NCI-H345 treated with DMSO at 0.1 percent for 48 hours (cell line): ENCODE results near the gene MMP25.

ENCODE experiments used
- DNase-seq: peaks from one replicate; lab custom pipeline; 2025; ENCODE audit not compliant: unreplicated experiment; lab: John Stamatoyannopoulos, UW

Gene MMP25, protein sequence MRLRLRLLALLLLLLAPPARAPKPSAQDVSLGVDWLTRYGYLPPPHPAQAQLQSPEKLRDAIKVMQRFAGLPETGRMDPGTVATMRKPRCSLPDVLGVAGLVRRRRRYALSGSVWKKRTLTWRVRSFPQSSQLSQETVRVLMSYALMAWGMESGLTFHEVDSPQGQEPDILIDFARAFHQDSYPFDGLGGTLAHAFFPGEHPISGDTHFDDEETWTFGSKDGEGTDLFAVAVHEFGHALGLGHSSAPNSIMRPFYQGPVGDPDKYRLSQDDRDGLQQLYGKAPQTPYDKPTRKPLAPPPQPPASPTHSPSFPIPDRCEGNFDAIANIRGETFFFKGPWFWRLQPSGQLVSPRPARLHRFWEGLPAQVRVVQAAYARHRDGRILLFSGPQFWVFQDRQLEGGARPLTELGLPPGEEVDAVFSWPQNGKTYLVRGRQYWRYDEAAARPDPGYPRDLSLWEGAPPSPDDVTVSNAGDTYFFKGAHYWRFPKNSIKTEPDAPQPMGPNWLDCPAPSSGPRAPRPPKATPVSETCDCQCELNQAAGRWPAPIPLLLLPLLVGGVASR

GRCh38 chr16:3045758-3046640 is at the start of gene MMP25:
MMP25 (plus strand) TSS chr16:3046561; CDS start chr16:3046918, 357 bp downstream.
- DNase-seq, result no peak

DNA sequence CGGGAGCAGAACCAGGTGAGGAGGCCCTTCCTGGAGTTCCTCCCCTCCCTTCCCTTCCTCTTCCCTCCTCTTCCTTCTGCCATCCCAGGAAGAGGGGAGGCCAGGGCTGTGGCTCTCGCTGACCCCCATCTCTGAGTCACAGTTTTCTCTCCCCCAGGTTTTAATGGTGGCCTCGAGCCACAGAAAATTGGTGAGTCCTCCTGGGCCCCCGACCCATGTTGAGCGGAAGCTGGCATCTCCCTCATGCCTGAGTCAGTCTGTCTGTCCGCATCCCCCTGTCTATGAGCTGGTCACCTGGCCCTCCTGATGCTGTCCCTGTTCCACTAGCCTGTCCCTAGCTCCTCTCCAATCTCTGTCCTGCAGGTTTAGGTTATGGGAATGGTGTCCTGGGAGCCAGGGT is 46.4 kb upstream of the MMP25 start:
- no peak for DNase-seq

GRCh38 chr16:3000540-3000939 is 45.8 kb upstream of the MMP25 start:
- DNase-seq, result no peak

DNA sequence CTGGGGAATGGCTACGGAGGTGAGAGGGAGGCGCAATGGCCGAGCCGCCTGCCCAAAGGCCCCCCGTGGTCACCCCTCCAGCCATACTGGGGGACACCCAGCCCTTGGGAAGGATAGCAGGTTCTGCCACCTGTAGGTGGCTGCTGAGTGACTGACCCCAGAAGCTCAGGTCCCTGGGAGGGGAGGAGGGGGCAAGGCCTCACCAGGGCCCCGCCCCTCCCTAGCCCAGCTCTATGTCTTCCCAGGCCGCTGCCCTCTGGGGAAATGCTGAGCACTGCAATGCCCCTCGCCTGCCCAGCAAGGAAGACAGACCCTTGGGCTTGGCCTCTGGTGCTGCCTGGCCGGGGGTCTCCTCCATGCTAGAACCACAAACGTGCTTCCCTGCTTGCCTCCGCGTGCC is 45.0 kb upstream of the MMP25 start:
- no peak for DNase-seq

DNA sequence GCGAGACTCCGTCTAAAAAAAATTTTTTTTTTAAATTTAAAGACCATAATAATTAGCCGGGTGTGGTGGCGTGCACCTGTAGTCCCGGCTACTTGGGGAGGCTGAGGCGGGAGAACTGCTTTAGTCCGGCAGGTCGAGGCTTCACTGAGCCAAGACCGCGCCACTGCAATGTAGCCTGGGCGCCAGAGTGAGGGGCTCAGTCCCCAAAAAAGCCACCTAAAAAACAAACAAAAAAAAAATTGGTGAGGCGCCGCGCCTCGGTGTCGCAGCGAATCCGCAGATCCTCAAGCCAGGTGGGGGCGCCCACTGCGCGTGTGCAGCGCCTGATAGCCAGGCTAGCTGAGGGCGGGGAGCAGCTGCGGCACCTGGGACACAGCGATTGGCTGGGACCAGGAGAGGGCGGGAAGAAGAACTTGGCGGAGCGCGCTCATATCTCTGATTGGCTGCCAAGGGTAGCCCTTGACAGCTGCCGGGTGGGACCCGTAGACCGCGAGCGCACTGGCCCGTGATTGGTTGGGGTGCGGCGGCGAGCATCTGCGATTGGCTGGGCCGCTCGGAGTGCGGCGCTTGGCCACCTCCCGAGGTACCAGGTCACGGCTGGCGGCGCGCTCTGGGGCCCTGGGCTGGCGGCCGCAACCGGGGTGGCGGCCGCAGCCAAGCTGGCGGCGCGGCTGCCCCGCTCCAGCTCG is 42.6 kb upstream of the MMP25 start:
- peak; percentile 98 for DNase-seq

GRCh38 chr16:3004319-3004718 is 42.0 kb upstream of the MMP25 start:
- DNase-seq, result no peak

- no peak for DNase-seq
Observed at GRCh38 chr16:3004781-3005284, 41.5 kb upstream of the MMP25 start.

GRCh38 chr16:3007059-3007956 is 39.1 kb upstream of the MMP25 start:
- no peak for DNase-seq

DNA sequence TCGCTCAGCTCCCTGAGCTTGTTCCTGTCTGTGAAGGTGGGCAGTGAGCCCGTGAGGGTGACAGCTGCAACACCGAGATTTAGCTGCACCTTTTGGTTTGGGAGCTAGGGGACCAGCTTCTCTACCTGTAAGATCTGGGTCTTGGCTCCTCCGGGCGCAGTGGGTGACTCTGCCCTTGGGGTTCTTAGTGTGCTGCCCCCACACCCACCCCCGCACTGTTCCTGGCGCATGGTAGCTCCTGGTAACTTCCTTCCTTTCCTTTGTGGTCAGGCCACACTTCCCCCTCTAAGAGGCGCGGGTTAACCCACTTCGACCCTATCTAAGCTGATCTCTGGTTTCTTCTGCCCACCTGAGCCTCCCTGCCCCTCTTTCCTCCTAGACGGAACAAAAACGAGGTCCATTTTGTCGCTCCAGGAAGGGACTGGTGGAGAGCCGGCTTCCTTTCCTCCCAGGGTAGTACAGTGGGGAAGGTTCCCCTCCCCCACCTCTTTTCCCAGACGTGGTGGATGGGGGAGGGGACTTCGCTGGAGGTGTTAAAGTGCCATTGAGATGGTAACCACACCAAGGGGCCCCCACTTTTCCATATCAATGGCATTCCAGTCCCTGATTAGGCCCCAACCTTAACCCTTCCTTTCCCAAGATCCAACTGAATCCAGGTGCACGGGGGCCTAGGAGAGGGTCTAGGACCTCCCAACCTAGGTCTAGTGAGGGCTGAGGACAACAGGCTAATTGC is 38.2 kb upstream of the MMP25 start:
- no peak for DNase-seq

DNA sequence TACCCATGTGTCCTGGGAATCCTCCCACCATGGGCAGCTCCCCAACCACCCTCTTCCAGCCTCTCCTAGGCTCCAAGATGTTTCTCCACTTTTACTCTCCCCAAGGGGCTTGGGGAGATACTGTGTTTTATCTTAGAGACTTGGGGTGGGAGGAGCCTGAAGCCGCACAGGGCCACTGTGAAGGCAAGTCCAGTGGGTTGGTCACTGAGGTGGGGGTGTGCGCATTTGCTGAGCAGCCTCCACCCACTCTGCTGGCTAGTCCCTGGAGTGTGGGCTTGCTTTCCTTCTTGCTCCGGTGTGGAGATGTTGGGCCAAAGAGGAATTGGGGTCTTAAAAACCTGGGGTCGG is 37.7 kb upstream of the MMP25 start:
- DNase-seq, result no peak

DNA sequence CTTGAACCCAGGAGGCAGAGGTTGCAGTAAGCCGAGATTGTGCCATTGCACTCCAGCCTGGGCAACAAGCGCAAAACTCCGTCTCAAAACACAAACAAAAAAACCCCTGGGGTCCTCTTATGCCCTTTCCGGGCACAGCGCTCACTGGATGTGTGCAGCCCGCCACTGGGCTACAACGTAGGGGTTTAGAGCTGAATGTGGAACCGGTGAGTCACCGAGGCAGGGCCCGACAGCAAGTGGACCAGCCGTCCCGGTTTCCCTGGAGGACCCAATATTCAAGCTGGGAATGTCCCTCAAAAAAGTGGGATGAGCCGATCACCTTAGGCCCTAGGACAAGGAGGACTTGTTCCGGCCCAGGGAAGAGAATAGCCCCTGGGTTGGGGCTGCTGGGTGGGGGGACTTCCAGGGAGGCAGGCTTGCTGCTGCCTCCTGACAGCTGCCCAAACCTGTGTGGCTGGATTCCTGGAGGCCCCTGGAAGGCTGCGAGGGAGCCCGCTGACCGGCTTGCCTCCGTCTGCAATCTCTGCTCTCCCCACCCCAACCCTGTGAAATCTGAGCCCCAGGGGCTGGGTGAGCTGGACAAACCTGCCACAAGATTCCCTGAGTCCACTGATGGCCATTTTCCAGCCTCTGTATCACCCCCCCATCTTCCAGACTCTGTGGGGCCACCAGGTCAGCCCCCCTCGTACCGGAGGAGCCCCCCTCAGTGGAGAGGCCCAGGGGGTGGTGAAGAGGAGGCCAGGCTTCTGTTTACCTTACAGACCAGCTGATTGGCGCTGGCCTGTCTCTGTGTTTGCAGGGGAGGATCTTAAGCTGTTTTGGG is 36.6 kb upstream of the MMP25 start:
- no peak for DNase-seq

GRCh38 chr16:3010510-3010909 is 35.9 kb upstream of the MMP25 start:
- DNase-seq, result no peak

GRCh38 chr16:3012246-3012645 is 34.1 kb upstream of the MMP25 start:
- peak; percentile 72 for DNase-seq

GRCh38 chr16:3012828-3013420 is 33.4 kb upstream of the MMP25 start, which contains the start of gene CLDN9:
CLDN9 (plus strand) TSS chr16:3012923; CDS start chr16:3013363, 440 bp downstream.
- DNase-seq, result peak; percentile 91

DNA sequence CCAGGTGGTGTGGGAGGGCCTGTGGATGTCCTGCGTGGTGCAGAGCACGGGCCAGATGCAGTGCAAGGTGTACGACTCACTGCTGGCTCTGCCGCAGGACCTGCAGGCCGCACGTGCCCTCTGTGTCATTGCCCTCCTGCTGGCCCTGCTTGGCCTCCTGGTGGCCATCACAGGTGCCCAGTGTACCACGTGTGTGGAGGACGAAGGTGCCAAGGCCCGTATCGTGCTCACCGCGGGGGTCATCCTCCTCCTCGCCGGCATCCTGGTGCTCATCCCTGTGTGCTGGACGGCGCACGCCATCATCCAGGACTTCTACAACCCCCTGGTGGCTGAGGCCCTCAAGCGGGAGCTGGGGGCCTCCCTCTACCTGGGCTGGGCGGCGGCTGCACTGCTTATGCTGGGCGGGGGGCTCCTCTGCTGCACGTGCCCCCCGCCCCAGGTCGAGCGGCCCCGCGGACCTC is 32.8 kb upstream of the MMP25 start:
- DNase-seq, result no peak

- no peak for DNase-seq
Observed at GRCh38 chr16:3013998-3014690, 32.2 kb upstream of the MMP25 start.

GRCh38 chr16:3014971-3015370 is 31.4 kb upstream of the MMP25 start:
- DNase-seq, result no peak
